SK-N-SH treated with all-trans-retinoic acid at 6 μM for 48 hours (cell line): ENCODE measurements around the gene PPP1R7.

Experiments used
- ATAC-seq: fragments of 200-7000 bp; cut with Tn5 transposase; 3 replicates; pipeline ENCODE4 v1.9.1; 2020; ENCODE audit warnings: mild to moderate bottlenecking, moderate library complexity
- ARNTL ChIP-seq: fragments of 450-650 bp; formaldehyde crosslinking; IDR thresholded peaks from 2 replicates; pipeline ENCODE4 v1.5.0; 2020; ENCODE audit warnings: low read depth, mild to moderate bottlenecking, moderate library complexity, borderline replicate concordance
- BACH2 ChIP-seq: fragments of 250-450 bp; sonication (Bioruptor Pico); IDR thresholded peaks from 2 replicates; pipeline ENCODE4 v1.9.0; 2021; ENCODE audit warnings: mild to moderate bottlenecking, borderline replicate concordance
- CSDC2 ChIP-seq: fragments of 250-450 bp; sonication (Bioruptor Pico); IDR thresholded peaks from 2 replicates; pipeline ENCODE4 v1.5.0; 2020; ENCODE audit warnings: mild to moderate bottlenecking, moderate library complexity
- ESRRG ChIP-seq: fragments of 250-450 bp; sonication (Bioruptor Pico); IDR thresholded peaks from 2 replicates; pipeline ENCODE4 v1.6.1; 2021; ENCODE audit warnings: mild to moderate bottlenecking
- GLIS3 ChIP-seq: fragments of 250-450 bp; sonication (Bioruptor Pico); IDR thresholded peaks from 2 replicates; pipeline ENCODE4 v1.5.0; 2020; ENCODE audit warnings: mild to moderate bottlenecking, moderate library complexity
- ISL1 ChIP-seq: fragments of 250-450 bp; sonication (Bioruptor Pico); IDR thresholded peaks from 2 replicates; pipeline ENCODE4 v2.1.2; 2022; ENCODE audit warnings: mild to moderate bottlenecking, moderate library complexity
- OSR1 ChIP-seq: fragments of 250-450 bp; sonication (Bioruptor Pico); IDR thresholded peaks from 2 replicates; pipeline ENCODE4 v1.8.0; 2022; ENCODE audit warnings: moderate library complexity, mild to moderate bottlenecking, inconsistent platforms
- PPARA ChIP-seq: fragments of 250-450 bp; sonication (Bioruptor Pico); IDR thresholded peaks from 2 replicates; pipeline ENCODE4 v1.5.0; 2020; ENCODE audit warnings: mild to moderate bottlenecking, borderline replicate concordance
- RARB ChIP-seq: fragments of 250-450 bp; sonication (Bioruptor Pico); IDR thresholded peaks from 2 replicates; pipeline ENCODE4 v1.8.0; 2021; ENCODE audit warnings: mild to moderate bottlenecking, moderate library complexity
- SNAI2 ChIP-seq: fragments of 250-450 bp; sonication (Bioruptor Pico); IDR thresholded peaks from 2 replicates; pipeline ENCODE4 v1.5.0; 2020; ENCODE audit warnings: mild to moderate bottlenecking, moderate library complexity
- TCF4 ChIP-seq: fragments of 250-450 bp; sonication (Bioruptor Pico); IDR thresholded peaks from 2 replicates; pipeline ENCODE4 v1.8.0; 2021; ENCODE audit warnings: mild to moderate bottlenecking, moderate library complexity, borderline replicate concordance
- TOX ChIP-seq: fragments of 250-450 bp; sonication (Bioruptor Pico); IDR thresholded peaks from 2 replicates; pipeline ENCODE4 v1.8.0; 2021; ENCODE audit warnings: mild to moderate bottlenecking, moderate library complexity, borderline replicate concordance
- ZC3H10 ChIP-seq: fragments of 250-450 bp; sonication (Bioruptor Pico); IDR thresholded peaks from 2 replicates; pipeline ENCODE4 v1.5.1; 2021; ENCODE audit warnings: mild to moderate bottlenecking, moderate library complexity
- ZFP3 ChIP-seq: fragments of 250-450 bp; sonication (Bioruptor Pico); IDR thresholded peaks from 2 replicates; pipeline ENCODE4 v1.5.0; 2020; ENCODE audit warnings: mild to moderate bottlenecking, moderate library complexity
- ZFP30 ChIP-seq: fragments of 450-650 bp; formaldehyde crosslinking; IDR thresholded peaks from 2 replicates; pipeline ENCODE4 v1.5.0; 2022; ENCODE audit warnings: mild to moderate bottlenecking, moderate library complexity
- ZNF565 ChIP-seq: fragments of 450-650 bp; formaldehyde crosslinking; conservative IDR thresholded peaks from 2 replicates; pipeline ENCODE4 v1.5.0; 2020; ENCODE audit warnings: low read depth, mild to moderate bottlenecking, moderate library complexity
- ZNF70 ChIP-seq: fragments of 450-650 bp; formaldehyde crosslinking; IDR thresholded peaks from 2 replicates; pipeline ENCODE4 v1.5.0; 2020; ENCODE audit warnings: mild to moderate bottlenecking, moderate library complexity
- ZNF8 ChIP-seq: fragments of 450-650 bp; formaldehyde crosslinking; IDR thresholded peaks from 2 replicates; pipeline ENCODE4 v1.5.0; 2020; ENCODE audit warnings: mild to moderate bottlenecking, moderate library complexity
- TF ChIP-seq, protein P1 (sequence below): fragments of 250-450 bp; sonication (Bioruptor Pico); IDR thresholded peaks from 2 replicates; pipeline ENCODE4 v1.8.0; 2021; ENCODE audit warnings: low read depth, mild to moderate bottlenecking, moderate library complexity, borderline replicate concordance
- TF ChIP-seq, protein P2 (sequence below): fragments of 250-450 bp; sonication (Bioruptor Pico); IDR thresholded peaks from 2 replicates; pipeline ENCODE4 v1.5.1; 2020; ENCODE audit warnings: low read depth, mild to moderate bottlenecking, moderate library complexity
- TF ChIP-seq, protein P3 (sequence below): fragments of 250-450 bp; sonication (Bioruptor Pico); IDR thresholded peaks from 2 replicates; pipeline ENCODE4 v1.5.1; 2021; ENCODE audit warnings: mild to moderate bottlenecking, moderate library complexity
- TF ChIP-seq, protein P4 (sequence below): fragments of 250-450 bp; sonication (Bioruptor Pico); IDR thresholded peaks from 2 replicates; pipeline ENCODE4 v1.5.0; 2020; ENCODE audit warnings: mild to moderate bottlenecking, moderate library complexity

PPP1R7 gene

DNA sequence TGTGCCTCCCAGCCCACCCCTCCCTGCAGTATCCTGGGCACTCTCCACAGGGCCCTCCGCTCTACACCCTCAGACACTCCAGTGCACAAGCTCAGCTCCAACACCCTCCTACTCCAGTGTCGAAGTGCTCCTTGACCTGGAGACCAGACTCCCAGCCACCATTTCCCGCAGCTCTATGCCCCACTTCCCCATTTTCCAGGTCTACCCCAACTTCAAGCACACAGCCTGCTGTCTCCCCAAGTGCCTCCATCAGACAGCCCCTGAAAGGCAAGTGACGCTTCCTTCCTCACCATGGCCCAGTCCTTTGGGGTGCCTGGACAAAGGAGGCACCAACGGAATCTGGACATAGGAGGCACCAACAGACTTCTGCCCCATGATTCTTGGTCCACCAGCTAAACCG lies 8.2 kb upstream of the PPP1R7 start:
- ATAC-seq, result no peak
- TF ChIP-seq TCF4 (CRISPR knock-in tag) (no peak), ISL1 (no peak), SNAI2 (no peak), TOX (CRISPR knock-in tag) (no peak), ZNF565 (CRISPR knock-in tag) (no peak), ARNTL (CRISPR knock-in tag) (no peak), PPARA (no peak), CSDC2 (CRISPR knock-in tag) (no peak), ZNF8 (no peak), ESRRG (no peak), ZFP3 (CRISPR knock-in tag) (no peak), ZC3H10 (CRISPR knock-in tag) (no peak), ZFP30 (CRISPR knock-in tag) (no peak), GLIS3 (CRISPR knock-in tag) (no peak)
- TF ChIP-seq, protein P1, sequence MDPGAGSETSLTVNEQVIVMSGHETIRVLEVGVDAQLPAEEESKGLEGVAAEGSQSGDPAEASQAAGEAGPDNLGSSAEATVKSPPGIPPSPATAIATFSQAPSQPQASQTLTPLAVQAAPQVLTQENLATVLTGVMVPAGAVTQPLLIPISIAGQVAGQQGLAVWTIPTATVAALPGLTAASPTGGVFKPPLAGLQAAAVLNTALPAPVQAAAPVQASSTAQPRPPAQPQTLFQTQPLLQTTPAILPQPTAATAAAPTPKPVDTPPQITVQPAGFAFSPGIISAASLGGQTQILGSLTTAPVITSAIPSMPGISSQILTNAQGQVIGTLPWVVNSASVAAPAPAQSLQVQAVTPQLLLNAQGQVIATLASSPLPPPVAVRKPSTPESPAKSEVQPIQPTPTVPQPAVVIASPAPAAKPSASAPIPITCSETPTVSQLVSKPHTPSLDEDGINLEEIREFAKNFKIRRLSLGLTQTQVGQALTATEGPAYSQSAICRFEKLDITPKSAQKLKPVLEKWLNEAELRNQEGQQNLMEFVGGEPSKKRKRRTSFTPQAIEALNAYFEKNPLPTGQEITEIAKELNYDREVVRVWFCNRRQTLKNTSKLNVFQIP (CRISPR knock-in tag), result no peak
- TF ChIP-seq, protein P2, sequence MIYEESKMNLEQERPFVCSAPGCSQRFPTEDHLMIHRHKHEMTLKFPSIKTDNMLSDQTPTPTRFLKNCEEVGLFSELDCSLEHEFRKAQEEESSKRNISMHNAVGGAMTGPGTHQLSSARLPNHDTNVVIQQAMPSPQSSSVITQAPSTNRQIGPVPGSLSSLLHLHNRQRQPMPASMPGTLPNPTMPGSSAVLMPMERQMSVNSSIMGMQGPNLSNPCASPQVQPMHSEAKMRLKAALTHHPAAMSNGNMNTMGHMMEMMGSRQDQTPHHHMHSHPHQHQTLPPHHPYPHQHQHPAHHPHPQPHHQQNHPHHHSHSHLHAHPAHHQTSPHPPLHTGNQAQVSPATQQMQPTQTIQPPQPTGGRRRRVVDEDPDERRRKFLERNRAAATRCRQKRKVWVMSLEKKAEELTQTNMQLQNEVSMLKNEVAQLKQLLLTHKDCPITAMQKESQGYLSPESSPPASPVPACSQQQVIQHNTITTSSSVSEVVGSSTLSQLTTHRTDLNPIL (CRISPR knock-in tag), result no peak
- TF ChIP-seq, protein P3, sequence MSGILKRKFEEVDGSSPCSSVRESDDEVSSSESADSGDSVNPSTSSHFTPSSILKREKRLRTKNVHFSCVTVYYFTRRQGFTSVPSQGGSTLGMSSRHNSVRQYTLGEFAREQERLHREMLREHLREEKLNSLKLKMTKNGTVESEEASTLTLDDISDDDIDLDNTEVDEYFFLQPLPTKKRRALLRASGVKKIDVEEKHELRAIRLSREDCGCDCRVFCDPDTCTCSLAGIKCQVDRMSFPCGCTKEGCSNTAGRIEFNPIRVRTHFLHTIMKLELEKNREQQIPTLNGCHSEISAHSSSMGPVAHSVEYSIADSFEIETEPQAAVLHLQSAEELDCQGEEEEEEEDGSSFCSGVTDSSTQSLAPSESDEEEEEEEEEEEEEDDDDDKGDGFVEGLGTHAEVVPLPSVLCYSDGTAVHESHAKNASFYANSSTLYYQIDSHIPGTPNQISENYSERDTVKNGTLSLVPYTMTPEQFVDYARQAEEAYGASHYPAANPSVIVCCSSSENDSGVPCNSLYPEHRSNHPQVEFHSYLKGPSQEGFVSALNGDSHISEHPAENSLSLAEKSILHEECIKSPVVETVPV (CRISPR knock-in tag), result no peak
- TF ChIP-seq, protein P4, sequence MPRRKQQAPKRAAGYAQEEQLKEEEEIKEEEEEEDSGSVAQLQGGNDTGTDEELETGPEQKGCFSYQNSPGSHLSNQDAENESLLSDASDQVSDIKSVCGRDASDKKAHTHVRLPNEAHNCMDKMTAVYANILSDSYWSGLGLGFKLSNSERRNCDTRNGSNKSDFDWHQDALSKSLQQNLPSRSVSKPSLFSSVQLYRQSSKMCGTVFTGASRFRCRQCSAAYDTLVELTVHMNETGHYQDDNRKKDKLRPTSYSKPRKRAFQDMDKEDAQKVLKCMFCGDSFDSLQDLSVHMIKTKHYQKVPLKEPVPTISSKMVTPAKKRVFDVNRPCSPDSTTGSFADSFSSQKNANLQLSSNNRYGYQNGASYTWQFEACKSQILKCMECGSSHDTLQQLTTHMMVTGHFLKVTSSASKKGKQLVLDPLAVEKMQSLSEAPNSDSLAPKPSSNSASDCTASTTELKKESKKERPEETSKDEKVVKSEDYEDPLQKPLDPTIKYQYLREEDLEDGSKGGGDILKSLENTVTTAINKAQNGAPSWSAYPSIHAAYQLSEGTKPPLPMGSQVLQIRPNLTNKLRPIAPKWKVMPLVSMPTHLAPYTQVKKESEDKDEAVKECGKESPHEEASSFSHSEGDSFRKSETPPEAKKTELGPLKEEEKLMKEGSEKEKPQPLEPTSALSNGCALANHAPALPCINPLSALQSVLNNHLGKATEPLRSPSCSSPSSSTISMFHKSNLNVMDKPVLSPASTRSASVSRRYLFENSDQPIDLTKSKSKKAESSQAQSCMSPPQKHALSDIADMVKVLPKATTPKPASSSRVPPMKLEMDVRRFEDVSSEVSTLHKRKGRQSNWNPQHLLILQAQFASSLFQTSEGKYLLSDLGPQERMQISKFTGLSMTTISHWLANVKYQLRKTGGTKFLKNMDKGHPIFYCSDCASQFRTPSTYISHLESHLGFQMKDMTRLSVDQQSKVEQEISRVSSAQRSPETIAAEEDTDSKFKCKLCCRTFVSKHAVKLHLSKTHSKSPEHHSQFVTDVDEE (CRISPR knock-in tag), result no peak
- TF ChIP-seq, all 23 proteins: peak for 0

DNA sequence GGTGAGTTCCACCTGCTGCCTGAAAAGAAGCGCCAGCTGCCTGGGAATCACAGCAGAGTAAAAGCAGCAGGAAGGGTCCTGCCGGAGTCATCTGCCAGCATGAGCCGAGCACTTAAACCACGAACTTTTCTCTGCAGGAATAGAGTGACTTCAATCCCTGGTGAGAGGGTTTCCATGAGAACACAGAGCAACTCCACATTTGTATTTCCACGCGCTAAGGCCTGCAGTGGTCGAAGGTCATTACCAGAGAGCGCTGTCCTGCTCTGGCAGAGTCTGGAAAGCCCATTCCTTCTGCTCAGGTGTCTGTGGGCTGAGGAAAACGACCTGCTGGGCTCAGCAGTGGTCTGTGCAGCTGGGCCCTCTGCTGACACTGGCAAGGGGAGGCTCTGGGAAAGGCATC lies 7.7 kb upstream of the PPP1R7 start:
- no peak for TF ChIP-seq ARNTL (CRISPR knock-in tag)
- TF ChIP-seq ZNF70 (CRISPR knock-in tag), result no peak
- ATAC-seq, result no peak

DNA sequence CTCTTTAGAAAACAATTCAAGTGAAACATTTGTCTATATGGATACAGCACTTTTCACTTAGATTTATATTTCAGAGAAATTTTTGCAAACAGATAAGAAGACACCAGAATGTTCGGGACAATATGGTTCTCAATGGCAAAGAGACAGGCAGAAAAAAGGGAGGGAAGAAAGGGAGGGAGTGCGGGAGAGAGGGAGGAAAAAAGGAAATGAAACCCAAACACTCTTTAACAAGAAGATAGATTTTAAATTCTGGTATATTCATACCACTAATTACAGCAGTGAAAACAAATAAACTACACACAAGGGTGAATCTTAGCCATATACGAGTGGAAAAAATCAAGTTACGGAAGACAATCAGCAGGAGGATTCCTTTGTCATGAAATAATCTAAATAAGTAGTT lies 4.0 kb upstream of the PPP1R7 start:
- no peak for ATAC-seq
- no peak for TF ChIP-seq SNAI2
- no peak for TF ChIP-seq ISL1
- no peak for TF ChIP-seq ZNF70 (CRISPR knock-in tag)
- no peak for TF ChIP-seq ZFP30 (CRISPR knock-in tag)
- TF ChIP-seq BACH2 (CRISPR knock-in tag), result no peak
- no peak for TF ChIP-seq OSR1 (CRISPR knock-in tag)
- TF ChIP-seq, protein P1 (CRISPR knock-in tag), result no peak
- no peak for TF ChIP-seq CSDC2 (CRISPR knock-in tag)
- no peak for TF ChIP-seq PPARA
- no peak for TF ChIP-seq RARB (CRISPR knock-in tag)
- TF ChIP-seq, protein P3 (CRISPR knock-in tag), result no peak
- TF ChIP-seq, protein P2 (CRISPR knock-in tag), result no peak
- no peak for TF ChIP-seq ZC3H10 (CRISPR knock-in tag)
- TF ChIP-seq, protein P4 (CRISPR knock-in tag), result no peak
- no peak for TF ChIP-seq TOX (CRISPR knock-in tag)
- TF ChIP-seq TCF4 (CRISPR knock-in tag), result no peak
- TF ChIP-seq GLIS3 (CRISPR knock-in tag), result no peak
- no peak for TF ChIP-seq ZNF565 (CRISPR knock-in tag)
- no peak for TF ChIP-seq ESRRG
- TF ChIP-seq ARNTL (CRISPR knock-in tag), result no peak
